Measurements from ENCODE around the gene SLC2A5.
A peak's percentile ranks its signal among the peaks of the same experiment; 100 is the strongest.

Gene SLC2A5

GRCh38 chr1:9110669-9111356, 41.4 kb upstream of the SLC2A5 start:
- Histone ChIP-seq H3K4me2 (ENCODE audit: low read depth, low read length, poor library complexity, severe bottlenecking) (no peak overlapping the region), H3K27me3 (ENCODE audit: low read length) (no peaks in the 10 kb centered on the region), H3K36me3 (ENCODE audit: low read length) (no peaks in the 10 kb centered on the region), H3K9me2 (replicated peaks; ENCODE audit: insufficient read depth, low read length) (no peaks in the 10 kb centered on the region), H3K9ac (ENCODE audit: low read length) (no peak overlapping the region), H3K9me3 (ENCODE audit: insufficient read depth, low read length) (no peaks in the 10 kb centered on the region), H4K20me1 (ENCODE audit: low read depth, low read length) (no peaks in the 10 kb centered on the region), H3K4me3 (ENCODE audit: insufficient read depth, low read length, poor library complexity, severe bottlenecking) (no peak overlapping the region), H2AFZ (ENCODE audit: low read depth, low read length, severe bottlenecking) (no peak overlapping the region), H3F3A (ENCODE audit: insufficient read depth) (0 out of 2 replicates have a peak, but pooled peaks cover 5% of the 10 kb centered on the region), H3K79me2 (ENCODE audit: insufficient read depth, low read length) (no peaks in the 10 kb centered on the region), H3K27ac (ENCODE audit: low read depth, low read length) (no peak overlapping the region)
- peak; percentile 91 for TF ChIP-seq CTCF (IDR thresholded peaks at IDR 0.05; ENCODE audit: insufficient read depth, low read length, poor library complexity, severe bottlenecking)
- no peak for TF ChIP-seq EZH2phosphoT487 (conservative IDR thresholded peaks at IDR 0.05; ENCODE audit: low read length)

DNA sequence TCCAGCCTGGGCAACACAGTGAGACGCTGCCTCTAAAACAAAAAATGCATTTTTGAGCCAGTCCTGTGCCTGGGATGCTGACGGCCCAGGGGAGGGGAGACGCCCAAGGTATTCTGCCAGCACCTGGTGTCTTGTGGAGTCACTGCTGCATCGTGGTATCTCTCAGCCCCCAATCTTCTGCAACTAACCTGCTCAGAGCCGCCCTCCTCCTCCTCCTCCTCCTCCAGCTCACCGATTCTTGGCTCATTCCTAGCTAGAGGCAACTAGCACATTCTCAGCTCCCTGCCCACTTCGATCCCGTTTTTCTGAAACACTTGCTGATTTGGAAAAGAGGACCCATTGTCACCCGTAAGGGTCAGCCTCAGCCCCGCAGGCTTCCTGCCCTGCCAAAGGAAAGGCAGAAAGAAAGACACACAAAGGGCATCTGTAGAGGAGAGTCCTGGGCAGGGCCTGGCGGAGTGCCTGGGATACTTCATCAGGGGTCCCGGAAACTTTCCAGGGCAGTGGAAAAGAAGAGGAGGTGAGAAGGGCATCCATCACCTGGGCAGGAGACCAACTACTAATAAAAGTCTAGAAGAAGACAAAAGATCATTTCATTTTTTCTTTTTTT, 38.7 kb upstream of the SLC2A5 start:
- Histone ChIP-seq H3K4me2 (ENCODE audit: low read depth, low read length, poor library complexity, severe bottlenecking) (no peak overlapping the region), H3K9me3 (ENCODE audit: insufficient read depth, low read length) (no peaks in the 10 kb centered on the region), H3F3A (ENCODE audit: insufficient read depth) (no peaks in the 10 kb centered on the region), H3K36me3 (ENCODE audit: low read length) (no peaks in the 10 kb centered on the region), H3K27me3 (ENCODE audit: low read length) (no peaks in the 10 kb centered on the region), H3K9me2 (replicated peaks; ENCODE audit: insufficient read depth, low read length) (no peaks in the 10 kb centered on the region), H3K27ac (ENCODE audit: low read depth, low read length) (no peak overlapping the region), H4K20me1 (ENCODE audit: low read depth, low read length) (no peaks in the 10 kb centered on the region), H3K4me3 (ENCODE audit: insufficient read depth, low read length, poor library complexity, severe bottlenecking) (no peak overlapping the region), H3K9ac (ENCODE audit: low read length) (no peak overlapping the region), H3K79me2 (ENCODE audit: insufficient read depth, low read length) (no peaks in the 10 kb centered on the region), H2AFZ (ENCODE audit: low read depth, low read length, severe bottlenecking) (no peak overlapping the region)
- no peak for TF ChIP-seq CTCF (IDR thresholded peaks at IDR 0.05; ENCODE audit: insufficient read depth, low read length, poor library complexity, severe bottlenecking)
- no peak for TF ChIP-seq EZH2phosphoT487 (conservative IDR thresholded peaks at IDR 0.05; ENCODE audit: low read length)

GRCh38 chr1:9107136-9107535, 37.7 kb upstream of the SLC2A5 start:
- no peak overlapping the region for H3K9ac ChIP-seq (ENCODE audit: low read length)
- H3K9me3 ChIP-seq (ENCODE audit: insufficient read depth, low read length), result no peaks in the 10 kb centered on the region
- H3K79me2 ChIP-seq (ENCODE audit: insufficient read depth, low read length), result no peaks in the 10 kb centered on the region
- no peaks in the 10 kb centered on the region for H4K20me1 ChIP-seq (ENCODE audit: low read depth, low read length)
- TF ChIP-seq CTCF (IDR thresholded peaks at IDR 0.05; ENCODE audit: insufficient read depth, low read length, poor library complexity, severe bottlenecking) (no peak), EZH2phosphoT487 (conservative IDR thresholded peaks at IDR 0.05; ENCODE audit: low read length) (no peak)
- no peaks in the 10 kb centered on the region for H3K36me3 ChIP-seq (ENCODE audit: low read length)
- H3K9me2 ChIP-seq (replicated peaks; ENCODE audit: insufficient read depth, low read length), result no peaks in the 10 kb centered on the region
- H3K4me2 ChIP-seq (ENCODE audit: low read depth, low read length, poor library complexity, severe bottlenecking), result no peak overlapping the region
- H3K27ac ChIP-seq (ENCODE audit: low read depth, low read length), result no peak overlapping the region
- H2AFZ ChIP-seq (ENCODE audit: low read depth, low read length, severe bottlenecking), result no peak overlapping the region
- H3F3A ChIP-seq (ENCODE audit: insufficient read depth), result no peaks in the 10 kb centered on the region
- no peak overlapping the region for H3K4me3 ChIP-seq (ENCODE audit: insufficient read depth, low read length, poor library complexity, severe bottlenecking)
- no peaks in the 10 kb centered on the region for H3K27me3 ChIP-seq (ENCODE audit: low read length)
